RCC 7860 (cell line): ENCODE measurements around the gene PDIA5.
"Not testable (repeated sequence)": the region's sequence is repeated elsewhere in the genome, so short reads cannot be mapped to it uniquely, and the experiment has no call there.

Source experiments
- DNase-seq: peaks from one replicate; pipeline ENCODE4 v3.0.0-alpha.2; 2015; ENCODE audit warnings: low spot score
- FAIRE-seq: peaks from 2 replicates; lab custom pipeline; 2012; peaks lifted over from hg19 to GRCh38; lab: Jason Lieb, UNC

The PDIA5 gene

DNA sequence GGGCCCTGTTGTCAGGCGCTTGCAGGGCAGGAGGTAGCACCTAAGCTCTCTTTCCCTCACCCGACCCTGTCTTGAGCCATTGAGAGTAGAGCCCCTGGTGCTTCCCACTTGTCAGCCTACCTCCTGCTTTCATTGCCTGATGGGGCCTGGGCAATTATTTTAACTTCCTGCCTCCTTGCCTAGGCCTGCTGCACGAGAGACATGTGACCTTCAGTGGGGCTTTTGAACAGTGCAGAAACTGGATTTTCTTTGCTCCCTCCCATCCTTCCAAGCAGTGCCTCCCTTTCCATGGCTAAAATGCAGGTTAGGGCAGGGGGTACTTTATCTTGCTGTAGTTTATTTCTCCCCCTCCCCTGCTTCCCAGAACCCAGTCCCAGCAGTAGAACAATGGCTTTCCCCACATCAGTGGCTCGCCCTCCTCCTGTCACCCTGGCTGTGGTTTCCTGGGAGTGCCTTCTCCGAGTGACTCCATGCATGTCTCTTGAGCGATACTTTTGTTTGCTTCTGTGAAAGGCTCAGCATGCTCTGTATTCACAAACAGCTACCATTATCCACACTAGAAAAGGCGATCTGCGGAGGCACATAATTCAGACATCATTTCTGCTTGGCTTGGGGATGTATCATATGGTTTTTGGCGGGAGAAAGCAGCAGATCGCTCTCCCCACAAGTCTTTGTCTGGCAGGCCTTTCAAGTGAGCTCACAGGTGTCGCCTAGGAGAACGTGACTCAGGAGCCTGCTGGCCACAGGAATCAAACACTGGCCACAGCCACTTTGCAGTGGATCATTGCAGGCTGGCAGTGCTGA is 24.1 kb downstream of the PDIA5 start:
- DNase-seq: peak; percentile 69
- peak; percentile 53 for FAIRE-seq

DNA sequence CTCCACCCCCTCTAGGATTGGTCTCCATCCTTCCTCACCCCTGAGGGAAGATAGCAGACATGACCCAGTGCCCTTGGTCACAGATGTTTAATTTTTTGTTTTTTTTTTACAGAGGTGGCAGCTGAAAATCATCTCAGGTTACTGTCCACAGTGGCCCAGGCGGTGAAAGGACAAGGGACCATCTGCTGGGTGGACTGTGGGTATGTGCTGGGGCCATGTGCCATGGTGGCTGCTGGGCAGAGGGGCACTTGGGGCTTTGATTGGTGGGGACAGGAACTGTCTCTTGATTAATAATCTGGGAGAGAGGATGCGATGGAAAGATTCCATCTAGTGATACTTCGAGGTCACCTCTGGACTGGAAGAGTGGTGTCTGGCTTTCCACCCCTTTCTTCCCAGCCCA is 25.4 kb downstream of the PDIA5 start:
- no peak for DNase-seq
- FAIRE-seq: no peak

DNA sequence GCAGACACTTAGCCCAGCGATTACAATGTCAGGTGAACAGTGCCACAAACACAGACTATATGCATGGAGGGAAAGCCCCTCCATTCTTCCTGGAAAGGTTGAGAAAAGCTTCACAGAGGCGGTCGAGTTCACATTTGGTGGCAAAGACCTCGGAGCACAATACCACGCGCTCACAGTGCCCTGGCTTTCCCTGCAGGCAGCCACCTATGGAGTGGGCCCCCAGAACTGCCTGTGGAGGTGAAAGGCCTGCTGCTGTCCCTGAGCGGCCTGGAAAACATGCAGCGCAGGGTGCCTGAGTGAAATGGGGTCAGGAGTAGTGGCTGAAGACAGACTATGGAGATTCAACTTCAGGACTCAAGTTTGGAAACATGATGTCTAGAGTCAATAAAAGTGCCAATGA is 26.9 kb downstream of the PDIA5 start:
- DNase-seq (no peak), FAIRE-seq (no peak)

DNA sequence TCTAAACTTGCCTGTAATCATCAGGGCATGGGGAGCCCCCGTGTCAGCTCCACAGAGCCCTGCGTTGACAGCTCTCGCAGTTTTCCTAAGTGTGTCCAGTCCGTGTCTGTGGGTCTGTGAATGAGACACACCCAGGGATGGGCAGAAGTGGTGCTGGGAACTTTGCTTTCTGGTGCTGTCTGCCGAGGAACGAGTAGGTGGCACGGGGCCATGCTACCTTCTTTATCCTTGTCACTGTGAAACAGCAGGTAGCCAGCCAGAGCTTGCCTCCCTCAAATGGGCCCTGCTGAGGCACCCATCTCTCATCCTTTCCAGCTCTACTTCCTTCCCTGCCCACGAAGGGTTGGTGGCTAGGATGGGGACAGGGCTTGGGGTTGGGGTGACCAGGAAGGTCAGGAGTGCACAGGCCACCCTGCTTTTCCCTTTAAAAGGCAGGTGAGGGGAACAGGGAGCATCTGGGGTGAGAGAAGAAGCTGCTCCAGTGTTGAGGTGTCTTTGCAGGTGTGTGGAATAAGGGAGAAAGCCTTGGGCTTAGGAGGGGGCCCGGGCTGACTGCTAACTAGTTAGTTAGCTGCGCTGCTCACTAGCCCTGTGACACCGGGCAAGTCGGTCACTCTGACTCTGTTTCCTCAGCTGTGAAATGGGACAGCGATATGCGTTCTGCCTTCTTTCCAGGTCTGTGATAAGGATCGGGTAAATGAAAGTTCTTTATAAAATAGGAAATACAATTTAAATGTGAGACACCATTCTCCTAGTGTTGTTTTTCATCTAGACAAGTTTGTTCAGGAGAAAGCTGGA is 27.9 kb downstream of the PDIA5 start:
- FAIRE-seq (no peak), DNase-seq (no peak)

DNA sequence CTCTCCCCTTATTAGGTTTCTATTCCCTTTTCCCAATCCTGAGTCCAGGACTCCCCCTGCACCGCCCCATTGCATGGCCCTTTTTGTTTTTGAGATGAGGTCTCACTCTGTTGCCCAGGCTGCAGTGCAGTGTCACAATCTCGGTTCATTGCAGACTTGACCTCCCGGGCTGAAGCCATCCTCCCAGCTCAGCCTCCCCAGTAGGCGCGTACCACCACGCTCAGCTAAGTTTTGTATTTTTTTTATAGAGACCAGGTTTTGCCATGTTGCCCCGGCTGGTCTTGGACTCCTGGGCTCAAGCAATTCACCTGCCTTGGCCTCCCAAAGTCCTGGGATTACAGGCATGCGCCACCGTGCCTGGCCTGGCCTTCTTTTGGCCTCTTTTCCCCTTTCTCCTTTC is 29.3 kb downstream of the PDIA5 start:
- DNase-seq: no peak
- no peak for FAIRE-seq

DNA sequence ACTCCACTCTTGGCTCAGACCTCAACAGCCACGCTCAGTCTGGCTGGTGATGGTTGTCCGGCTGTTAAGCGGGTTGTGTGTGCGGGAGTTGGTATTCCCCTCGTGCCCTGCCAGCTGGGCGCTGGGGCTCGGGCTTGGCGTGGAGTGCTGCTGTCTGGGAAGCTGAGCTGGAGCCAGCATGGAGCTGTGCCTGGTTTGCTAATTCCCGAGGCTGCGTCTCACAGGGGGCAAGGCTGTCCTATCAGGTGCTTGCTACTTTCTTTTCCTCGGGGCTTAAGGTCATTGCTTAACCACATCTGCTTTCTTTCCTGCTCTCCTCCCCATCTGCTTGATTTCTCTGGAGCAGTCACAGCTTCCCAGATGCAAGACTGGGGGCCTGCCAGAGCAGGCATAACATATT is 29.9 kb downstream of the PDIA5 start:
- no peak for DNase-seq
- no peak for FAIRE-seq

DNA sequence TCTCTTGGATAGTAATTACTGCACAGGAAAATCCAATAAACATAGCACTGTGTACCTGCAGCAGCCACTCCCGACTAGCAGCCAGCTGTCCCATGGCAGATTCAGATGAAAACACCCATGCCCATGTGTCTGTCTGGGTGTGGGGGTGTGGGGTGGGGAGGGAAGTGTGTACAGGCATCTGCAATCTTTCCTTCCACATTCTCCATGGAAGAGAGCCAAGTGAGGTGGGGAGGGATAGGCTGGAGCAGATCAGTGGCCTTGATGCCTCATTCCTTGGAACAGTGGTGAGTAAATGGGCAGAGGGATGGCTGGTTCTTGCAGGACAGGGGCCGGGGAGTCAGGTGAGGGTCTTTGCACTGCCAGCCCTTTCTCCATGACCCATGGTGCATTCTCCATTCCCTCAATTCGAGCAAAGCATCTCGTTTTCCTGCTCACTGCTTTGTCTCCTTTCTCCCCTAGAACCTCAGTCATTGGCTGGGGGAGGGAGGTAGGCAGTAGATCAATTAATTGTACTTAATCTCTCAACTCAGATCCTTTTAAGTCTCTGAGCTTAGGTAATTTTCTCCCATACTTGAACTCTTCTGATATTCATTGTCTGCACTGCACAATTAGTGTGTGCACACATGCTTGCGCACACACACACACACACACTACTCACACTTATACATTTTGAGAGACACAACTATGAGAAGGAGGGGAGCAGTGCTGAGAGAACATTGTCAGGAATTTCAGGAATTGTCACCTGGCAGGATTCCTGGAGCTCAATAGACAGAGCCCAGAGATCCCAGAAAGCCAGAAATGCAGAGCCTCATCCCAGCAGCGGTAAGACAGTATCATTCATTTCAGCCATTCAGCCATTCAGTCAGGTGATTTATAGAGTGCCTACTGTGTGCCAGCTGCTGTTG is 31.9 kb downstream of the PDIA5 start:
- no peak for FAIRE-seq

DNA sequence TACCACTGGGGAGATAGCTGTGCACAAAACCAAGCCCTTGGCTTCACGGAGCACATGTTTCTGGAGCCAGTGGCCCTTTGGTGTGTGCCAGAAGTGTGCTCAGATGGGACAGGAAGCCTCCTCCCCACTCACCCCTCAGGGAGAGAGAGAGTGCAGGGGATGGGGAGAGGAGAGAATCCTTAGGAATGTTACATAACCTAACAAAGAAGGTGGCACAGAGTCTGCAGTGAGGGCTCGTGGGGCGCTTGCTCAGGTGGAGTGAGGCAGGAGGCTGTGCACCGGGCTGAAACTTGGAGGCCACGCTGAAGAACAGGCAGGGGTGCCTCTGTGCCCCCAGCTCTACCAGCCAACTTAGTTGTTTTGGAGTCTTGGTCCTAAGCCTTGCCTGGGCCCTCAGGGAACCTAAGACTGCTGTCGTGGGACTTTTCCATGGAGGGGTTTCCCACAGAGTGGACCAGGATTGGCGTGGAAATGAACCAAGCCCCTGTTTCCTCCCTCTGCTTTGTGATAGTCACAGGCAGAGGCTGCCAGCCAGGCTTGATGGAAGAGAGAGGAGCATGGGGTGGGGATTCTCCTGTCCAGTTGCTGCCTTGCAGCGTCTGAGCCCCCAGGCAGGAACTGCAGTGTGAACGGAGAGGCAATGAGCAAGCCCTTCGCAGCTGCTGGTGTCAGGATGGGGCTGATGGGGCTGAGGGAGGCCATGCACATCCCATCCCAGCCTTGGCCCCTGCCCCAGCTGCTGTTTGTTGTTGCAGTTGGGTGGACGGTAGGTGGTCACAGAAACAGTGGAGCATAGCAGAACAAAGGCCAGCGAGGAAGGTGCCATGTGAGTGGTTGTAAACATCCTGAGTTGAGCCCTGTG is 32.7 kb downstream of the PDIA5 start:
- DNase-seq: no peak
- FAIRE-seq: no peak

More for the DNA sequence above, 31.9 kb downstream of the PDIA5 start:
- no peak for DNase-seq

DNA sequence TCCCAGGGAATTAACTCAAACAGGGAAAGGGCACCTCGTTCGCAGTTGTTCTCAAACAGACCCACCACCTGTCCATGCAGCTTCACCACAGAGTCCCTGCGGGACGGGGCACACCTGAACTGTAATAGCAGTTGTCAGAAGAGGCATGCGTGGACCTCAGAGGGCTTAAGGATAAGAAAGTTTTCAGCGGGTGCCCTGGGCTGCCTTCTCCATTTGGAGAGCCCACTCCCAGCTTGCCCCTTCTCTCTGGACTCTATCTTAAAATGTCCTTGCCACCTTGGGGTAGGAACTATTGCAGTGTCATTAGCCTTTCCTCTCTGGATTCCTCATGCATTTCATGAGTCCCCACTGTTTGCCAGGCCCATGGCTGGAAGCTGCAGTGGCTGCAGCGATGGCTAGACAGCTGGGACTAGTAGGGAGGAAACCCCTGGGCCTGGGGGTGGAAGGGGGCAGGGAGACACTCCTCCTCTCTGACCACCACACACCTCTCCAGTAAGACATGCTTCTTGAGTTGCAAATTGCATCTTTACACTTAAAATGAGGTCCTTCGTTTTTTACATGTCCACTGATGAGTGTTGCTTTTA is 33.5 kb downstream of the PDIA5 start:
- FAIRE-seq (no peak), DNase-seq (no peak)

DNA sequence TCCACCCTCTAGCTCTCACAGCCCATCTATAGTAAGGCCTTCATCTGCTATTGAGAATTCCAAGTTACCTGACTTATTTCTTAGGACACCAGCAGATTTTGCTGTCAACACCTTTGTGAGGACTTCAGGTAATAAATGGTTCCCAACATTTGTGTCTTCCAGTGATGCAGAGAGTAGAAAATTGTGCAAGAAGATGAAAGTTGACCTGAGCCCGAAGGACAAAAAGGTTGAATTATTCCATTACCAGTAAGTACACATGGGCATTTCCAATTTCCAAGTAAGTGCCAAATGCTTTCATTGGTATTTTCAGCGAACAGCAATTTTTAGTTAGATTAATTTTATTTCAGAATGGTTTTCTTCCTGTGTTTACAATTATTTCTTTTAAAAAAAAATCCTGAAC is 35.4 kb downstream of the PDIA5 start:
- DNase-seq (no peak), FAIRE-seq (no peak)

DNA sequence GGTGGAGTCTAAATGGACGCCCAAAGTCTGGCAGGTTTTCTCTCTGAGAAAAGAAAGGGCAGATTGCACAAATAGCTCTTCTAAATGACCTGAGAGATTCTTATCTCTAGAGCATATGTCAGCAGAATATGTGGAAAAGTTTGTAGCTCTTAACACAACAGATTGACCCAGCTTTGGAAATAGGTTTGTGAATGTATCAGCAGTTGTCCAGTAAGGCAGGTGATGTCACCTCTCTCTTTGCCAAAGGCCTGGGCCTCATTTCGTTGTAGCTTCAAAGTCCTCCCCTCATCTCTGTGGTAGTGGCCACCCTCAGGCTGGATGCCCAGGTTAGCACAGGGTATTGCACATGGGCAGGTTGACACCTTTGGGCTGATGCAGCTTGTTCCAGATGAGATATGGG is 36.0 kb downstream of the PDIA5 start:
- no peak for DNase-seq
- no peak for FAIRE-seq

DNA sequence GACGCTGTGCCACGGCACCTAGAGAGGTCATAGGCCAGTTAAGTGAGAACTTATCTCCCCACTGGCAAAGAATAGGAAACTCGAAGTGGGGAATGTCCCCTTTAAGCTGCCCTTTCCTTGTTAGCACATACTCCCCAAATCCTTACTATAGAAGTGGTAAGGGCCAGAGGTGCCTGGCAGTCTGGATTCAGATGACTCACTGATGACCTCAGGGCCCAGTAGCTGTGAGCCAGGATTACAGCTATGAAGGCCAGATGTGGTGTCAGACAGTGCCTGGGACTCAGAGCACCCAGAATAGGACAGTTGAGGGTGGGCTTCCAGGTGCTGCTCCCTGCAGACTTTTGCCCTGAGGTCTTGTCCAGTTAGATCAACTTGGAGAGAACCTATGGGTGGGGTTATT is 37.7 kb downstream of the PDIA5 start:
- no peak for FAIRE-seq
- DNase-seq: peak; percentile 55

DNA sequence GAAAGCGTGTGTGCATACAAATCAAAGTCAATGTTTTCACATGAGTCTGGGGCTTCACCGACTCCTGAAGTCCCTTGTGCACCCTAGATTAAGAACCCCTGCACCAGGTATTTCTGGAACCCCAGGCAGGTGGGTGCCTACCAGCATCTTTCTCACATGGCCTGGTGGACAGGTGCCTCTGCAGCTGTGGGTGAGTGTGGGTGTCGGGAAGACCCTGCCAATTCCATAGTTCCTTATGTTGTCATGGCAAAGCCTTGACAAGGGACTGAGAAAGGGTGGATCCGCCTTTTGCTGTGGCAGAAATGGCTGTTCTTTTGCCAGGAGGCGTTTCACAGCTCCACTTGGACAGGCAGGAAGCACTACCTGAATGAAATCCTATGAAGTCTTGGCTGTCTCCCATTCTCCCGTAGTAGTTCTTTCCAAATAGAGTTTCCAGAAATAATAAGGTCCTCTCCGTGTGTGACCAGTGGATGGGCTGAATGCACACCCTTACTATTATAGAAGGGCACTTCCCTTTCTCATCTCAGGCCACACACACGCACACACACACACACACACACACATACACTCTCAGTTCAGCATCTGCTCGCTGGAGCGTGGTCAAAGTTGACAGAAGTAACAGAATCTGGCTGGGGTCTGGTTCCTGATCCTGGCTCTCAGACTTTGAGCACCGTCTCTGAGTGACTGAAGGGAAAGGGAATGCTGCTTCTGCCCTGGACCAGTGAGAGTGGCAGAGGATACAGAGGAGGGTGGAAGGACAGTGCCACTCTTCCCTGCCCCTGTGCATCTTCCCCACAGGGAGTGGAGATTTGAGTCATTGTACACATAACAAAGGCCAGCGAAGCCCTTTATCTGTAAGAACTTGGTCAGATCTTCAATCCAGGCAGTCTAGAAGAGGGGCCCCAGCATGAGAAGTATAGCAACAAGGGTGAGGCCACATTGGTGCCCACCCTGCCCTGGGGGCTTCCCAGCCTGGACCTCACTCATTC is 38.7 kb downstream of the PDIA5 start:
- no peak for FAIRE-seq
- DNase-seq: no peak

DNA sequence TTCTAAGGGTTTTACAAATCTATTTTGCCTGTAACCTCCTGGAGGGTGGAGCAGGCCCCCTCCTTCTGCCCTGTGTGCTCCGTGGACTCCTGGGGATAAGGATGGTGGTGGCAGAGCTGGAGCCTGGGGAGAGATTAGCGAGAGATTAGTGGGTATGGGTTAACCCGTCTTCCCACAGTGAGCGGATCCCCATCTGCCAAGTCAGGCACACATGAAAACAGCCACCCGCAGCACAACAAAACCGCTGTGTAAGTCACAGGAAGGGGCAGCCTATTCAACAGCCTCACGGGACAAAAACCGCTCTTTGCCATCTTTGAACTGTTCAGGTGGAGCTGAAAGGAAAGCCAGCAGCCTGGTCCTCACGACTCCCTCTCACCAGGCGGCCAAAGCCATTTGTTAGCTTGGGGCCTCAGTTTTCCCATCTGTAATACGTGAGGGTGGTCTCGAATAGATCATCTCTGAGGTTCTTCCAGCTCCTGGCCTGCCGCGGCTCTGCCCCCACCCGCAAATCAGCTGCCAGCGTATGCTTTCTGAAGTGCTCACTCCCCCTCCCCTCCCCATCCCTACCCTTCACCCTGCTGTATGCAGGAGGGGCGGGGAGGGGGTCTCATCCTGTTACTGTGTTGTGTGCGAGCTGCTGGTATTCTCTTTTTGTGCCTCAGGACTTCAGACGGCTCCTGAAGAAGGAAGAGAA is 43.6 kb downstream of the PDIA5 start:
- FAIRE-seq: no peak

DNA sequence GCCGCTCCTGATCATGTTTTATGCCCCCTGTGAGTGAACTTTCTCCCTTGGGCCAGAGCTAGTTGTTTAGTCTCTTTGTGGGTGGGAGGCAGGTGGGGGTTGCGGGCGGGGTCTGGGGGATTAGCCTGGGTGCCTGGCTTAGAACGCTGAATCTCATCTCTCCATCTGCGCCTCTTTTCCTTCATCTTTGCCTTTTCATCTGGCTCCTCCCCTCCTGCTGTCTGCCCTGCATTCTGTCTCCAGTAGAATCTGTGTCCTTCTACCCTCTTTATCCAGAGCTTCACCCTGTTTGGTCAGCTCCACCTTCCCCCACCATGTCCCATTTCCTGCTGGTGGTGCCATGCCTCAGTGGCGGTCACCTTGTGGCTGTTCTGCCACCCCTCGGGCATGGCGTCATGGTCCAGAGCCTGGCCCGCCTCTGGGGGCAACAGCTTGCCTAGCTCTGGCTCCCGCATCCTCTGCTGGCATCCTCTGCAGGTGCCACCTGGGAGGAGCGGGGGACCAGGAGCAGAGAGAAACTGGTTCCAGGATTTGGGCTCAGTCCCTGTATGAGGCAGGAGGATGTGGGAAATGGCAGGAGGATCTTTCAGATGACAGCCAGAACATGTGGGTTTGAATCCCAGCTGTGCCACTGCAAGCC is 44.3 kb downstream of the PDIA5 start:
- no peak for FAIRE-seq
- no peak for DNase-seq

More for the DNA sequence above, 43.6 kb downstream of the PDIA5 start:
- no peak for DNase-seq

DNA sequence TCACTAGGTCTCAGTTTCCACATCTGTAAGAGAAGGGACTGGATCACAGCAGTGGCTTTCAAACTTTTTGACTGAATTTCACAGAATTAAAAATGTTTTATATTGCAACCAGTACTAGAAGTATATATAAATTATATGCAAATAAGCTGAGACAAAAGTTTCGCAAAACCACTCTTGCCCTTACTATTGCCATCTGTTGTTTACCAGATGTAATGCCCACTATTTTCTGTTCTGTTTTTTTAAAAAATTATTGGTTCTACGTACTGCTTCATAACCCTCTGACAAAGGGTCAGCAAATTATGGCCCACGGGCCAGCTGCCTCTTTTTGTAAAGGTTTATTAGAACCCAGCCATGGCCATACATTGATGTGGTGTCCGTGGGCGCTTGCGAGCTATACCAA is 44.8 kb downstream of the PDIA5 start:
- no peak for FAIRE-seq

DNA sequence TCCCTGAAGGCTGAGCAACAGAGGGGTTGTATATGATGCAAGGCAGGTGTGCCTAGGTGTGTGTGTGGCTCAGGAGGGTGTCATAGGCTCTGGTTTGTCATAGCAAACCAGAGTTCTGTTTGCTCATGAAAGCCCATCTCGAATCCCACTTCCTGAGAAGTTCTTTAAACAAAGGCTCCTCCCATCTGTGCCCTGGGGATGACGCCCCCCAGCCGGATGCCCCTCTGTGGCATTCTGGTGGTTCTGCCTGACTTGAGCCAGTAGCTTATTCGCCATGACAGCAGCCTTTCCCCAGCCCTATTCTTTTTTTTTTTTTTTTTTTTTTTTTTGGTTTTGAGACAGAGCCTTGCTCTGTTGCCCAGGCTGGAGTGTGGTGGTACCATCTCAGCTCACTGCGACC is 45.4 kb downstream of the PDIA5 start:
- no peak for FAIRE-seq
- DNase-seq: no peak

More for the DNA sequence above, 44.8 kb downstream of the PDIA5 start:
- no peak for DNase-seq

DNA sequence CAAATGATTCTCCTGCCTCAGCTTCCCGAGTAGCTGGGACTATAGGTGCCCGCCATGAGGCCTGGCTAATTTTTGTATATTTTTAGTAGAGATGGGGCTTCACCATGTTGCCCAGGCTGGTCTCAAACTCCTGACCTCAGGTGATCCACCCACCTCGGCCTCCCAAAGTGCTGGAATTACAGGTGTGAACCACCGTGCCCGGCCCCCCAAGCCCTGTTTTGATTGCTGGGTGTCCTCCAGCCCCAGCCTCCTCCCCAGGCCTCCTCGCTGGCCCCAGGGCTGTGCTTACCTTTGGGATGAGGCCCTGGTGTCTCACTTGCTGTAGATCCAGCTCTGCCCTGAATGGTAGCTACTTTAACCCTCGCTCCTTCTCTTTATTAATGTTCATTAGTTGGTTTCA is 45.8 kb downstream of the PDIA5 start:
- not testable (repeated sequence) for FAIRE-seq, DNase-seq
